ENCODE measurements around the gene KIF7. TPM values are rescaled to one million over a fixed set of nuclear protein-coding genes. Genes with fewer than 3 reads are reported as not detected.

The KIF7 gene
- polyA plus RNA-seq, 1 donor (not counting 4 experiments of a cell fraction or from before 2014, with no cell fraction given): 0.54 TPM

GRCh38 chr15:89671687-89672086 is 16.4 kb upstream of the KIF7 start:
- Histone ChIP-seq H3K4me1 (ENCODE audit: control insufficient read depth, extremely low read depth, insufficient read depth, low read length) (no peaks in the 10 kb centered on the region), H3K27ac (ENCODE audit: control insufficient read depth, insufficient read depth, low read length) (no peak overlapping the region), H3K9ac (ENCODE audit: control insufficient read depth, extremely low read depth, insufficient read depth, low read length) (no peak overlapping the region), H3K9me3 (ENCODE audit: control insufficient read depth, low read depth, low read length) (no peaks in the 10 kb centered on the region), H3K4me2 (ENCODE audit: control insufficient read depth, extremely low read depth, insufficient read depth, low read depth, low read length) (no peak overlapping the region), H3K4me3 (ENCODE audit: control insufficient read depth in 2 of 3, extremely low read depth in 1 of 3, insufficient read depth in 2 of 3, low read depth in 1 of 3, low read length in 3 of 3) (no peak overlapping the region), H3K79me2 (ENCODE audit: control insufficient read depth, insufficient read depth, low read length) (no peaks in the 10 kb centered on the region), H2AFZ (ENCODE audit: control insufficient read depth, low read length) (no peak overlapping the region), H3K27me3 (ENCODE audit: control insufficient read depth, extremely low read depth, insufficient read depth, low read length) (no peaks in the 10 kb centered on the region), H3K36me3 (ENCODE audit: control insufficient read depth in 2 of 2, extremely low read depth in 1 of 2, insufficient read depth in 2 of 2, low read length in 2 of 2) (no peaks in the 10 kb centered on the region), H3K9me1 (ENCODE audit: control insufficient read depth, extremely low read depth, insufficient read depth, low read length) (no peaks in the 10 kb centered on the region), H4K20me1 (ENCODE audit: control insufficient read depth, extremely low read depth, insufficient read depth, low read length) (no peaks in the 10 kb centered on the region)
- TF ChIP-seq EZH2 (IDR thresholded peaks at IDR 0.05; ENCODE audit: low read length) (no peak), CTCF (optimal IDR thresholded peaks at IDR 0.05 in 1 of 3, IDR thresholded peaks at IDR 0.05 in 1 of 3, conservative IDR thresholded peaks at IDR 0.05 in 1 of 3; ENCODE audit: extremely low read depth in 1 of 3, insufficient read depth in 2 of 3, low read length in 3 of 3) (no peak)
- dilution Hi-C loops (cut with MboI; ENCODE audit: extremely low pct_ligation_motif_present, low sequenced_read_pairs): no loop called here
- FAIRE-seq: no peak
- DNase-seq (ENCODE audit: low read depth, low spot score): no peak

- no peaks in the 10 kb centered on the region for H3K36me3 ChIP-seq (ENCODE audit: control insufficient read depth in 2 of 2, extremely low read depth in 1 of 2, insufficient read depth in 2 of 2, low read length in 2 of 2)
- no peaks in the 10 kb centered on the region for H3K9me3 ChIP-seq (ENCODE audit: control insufficient read depth, low read depth, low read length)
- H2AFZ ChIP-seq (ENCODE audit: control insufficient read depth, low read length): no peak overlapping the region
- no peaks in the 10 kb centered on the region for H3K4me1 ChIP-seq (ENCODE audit: control insufficient read depth, extremely low read depth, insufficient read depth, low read length)
- H3K79me2 ChIP-seq (ENCODE audit: control insufficient read depth, insufficient read depth, low read length): no peaks in the 10 kb centered on the region
- no peaks in the 10 kb centered on the region for H4K20me1 ChIP-seq (ENCODE audit: control insufficient read depth, extremely low read depth, insufficient read depth, low read length)
- no peaks in the 10 kb centered on the region for H3K9me1 ChIP-seq (ENCODE audit: control insufficient read depth, extremely low read depth, insufficient read depth, low read length)
- H3K4me2 ChIP-seq (ENCODE audit: control insufficient read depth, extremely low read depth, insufficient read depth, low read depth, low read length): no peak overlapping the region
- no peak for FAIRE-seq
- H3K9ac ChIP-seq (ENCODE audit: control insufficient read depth, extremely low read depth, insufficient read depth, low read length): no peak overlapping the region
- no peak for TF ChIP-seq EZH2 (IDR thresholded peaks at IDR 0.05; ENCODE audit: low read length)
- TF ChIP-seq CTCF (optimal IDR thresholded peaks at IDR 0.05 in 1 of 3, IDR thresholded peaks at IDR 0.05 in 1 of 3, conservative IDR thresholded peaks at IDR 0.05 in 1 of 3; ENCODE audit: extremely low read depth in 1 of 3, insufficient read depth in 2 of 3, low read length in 3 of 3): no peak
- dilution Hi-C loops (cut with MboI; ENCODE audit: extremely low pct_ligation_motif_present, low sequenced_read_pairs): no loop called here
- no peak overlapping the region for H3K4me3 ChIP-seq (ENCODE audit: control insufficient read depth in 2 of 3, extremely low read depth in 1 of 3, insufficient read depth in 2 of 3, low read depth in 1 of 3, low read length in 3 of 3)
- no peak for DNase-seq (ENCODE audit: low read depth, low spot score)
- H3K27ac ChIP-seq (ENCODE audit: control insufficient read depth, insufficient read depth, low read length): no peak overlapping the region
- H3K27me3 ChIP-seq (ENCODE audit: control insufficient read depth, extremely low read depth, insufficient read depth, low read length): no peaks in the 10 kb centered on the region
Observed at GRCh38 chr15:89670971-89671560, 15.8 kb upstream of the KIF7 start.

All from keratinocyte (primary cell).